ENCODE results near the gene ANXA5.

- TF ChIP-seq SMC3 (IDR thresholded peaks at IDR 0.05; ENCODE audit: low read depth, low read length): no peak
- TF ChIP-seq CTCF (conservative IDR thresholded peaks at IDR 0.05; ENCODE audit: low read depth, low read length): no peak
- no peak for TF ChIP-seq MXI1 (IDR thresholded peaks at IDR 0.05; ENCODE audit: borderline replicate concordance, low read depth, low read length)
- TF ChIP-seq RAD21 (IDR thresholded peaks at IDR 0.05; ENCODE audit: low read length): no peak
- TF ChIP-seq POLR2A (IDR thresholded peaks at IDR 0.05; ENCODE audit: low read depth, low read length): no peak
- peak; percentile 49; the same call in 1 of the 2 replicates for TF ChIP-seq MAFK (IDR thresholded peaks at IDR 0.05; ENCODE audit: low read depth, low read length)
- TF ChIP-seq USF2 (IDR thresholded peaks at IDR 0.05; ENCODE audit: low read depth, low read length): no peak
- no peak for TF ChIP-seq FOS (IDR thresholded peaks at IDR 0.05; ENCODE audit: low read depth, low read length)
Observed at GRCh38 chr4:121677524-121677923, 19.3 kb downstream of the ANXA5 start.
